HG03159 (cell line): ENCODE measurements around the gene ZNF469.

Source experiments
- ATAC-seq: cut with Tn5 transposase; IDR thresholded peaks from one replicate; pipeline ENCODE4 v1.9.1; 2021; ENCODE audit warnings: mild to moderate bottlenecking, moderate library complexity; ENCODE audit not compliant: unreplicated experiment

The ZNF469 gene, protein sequence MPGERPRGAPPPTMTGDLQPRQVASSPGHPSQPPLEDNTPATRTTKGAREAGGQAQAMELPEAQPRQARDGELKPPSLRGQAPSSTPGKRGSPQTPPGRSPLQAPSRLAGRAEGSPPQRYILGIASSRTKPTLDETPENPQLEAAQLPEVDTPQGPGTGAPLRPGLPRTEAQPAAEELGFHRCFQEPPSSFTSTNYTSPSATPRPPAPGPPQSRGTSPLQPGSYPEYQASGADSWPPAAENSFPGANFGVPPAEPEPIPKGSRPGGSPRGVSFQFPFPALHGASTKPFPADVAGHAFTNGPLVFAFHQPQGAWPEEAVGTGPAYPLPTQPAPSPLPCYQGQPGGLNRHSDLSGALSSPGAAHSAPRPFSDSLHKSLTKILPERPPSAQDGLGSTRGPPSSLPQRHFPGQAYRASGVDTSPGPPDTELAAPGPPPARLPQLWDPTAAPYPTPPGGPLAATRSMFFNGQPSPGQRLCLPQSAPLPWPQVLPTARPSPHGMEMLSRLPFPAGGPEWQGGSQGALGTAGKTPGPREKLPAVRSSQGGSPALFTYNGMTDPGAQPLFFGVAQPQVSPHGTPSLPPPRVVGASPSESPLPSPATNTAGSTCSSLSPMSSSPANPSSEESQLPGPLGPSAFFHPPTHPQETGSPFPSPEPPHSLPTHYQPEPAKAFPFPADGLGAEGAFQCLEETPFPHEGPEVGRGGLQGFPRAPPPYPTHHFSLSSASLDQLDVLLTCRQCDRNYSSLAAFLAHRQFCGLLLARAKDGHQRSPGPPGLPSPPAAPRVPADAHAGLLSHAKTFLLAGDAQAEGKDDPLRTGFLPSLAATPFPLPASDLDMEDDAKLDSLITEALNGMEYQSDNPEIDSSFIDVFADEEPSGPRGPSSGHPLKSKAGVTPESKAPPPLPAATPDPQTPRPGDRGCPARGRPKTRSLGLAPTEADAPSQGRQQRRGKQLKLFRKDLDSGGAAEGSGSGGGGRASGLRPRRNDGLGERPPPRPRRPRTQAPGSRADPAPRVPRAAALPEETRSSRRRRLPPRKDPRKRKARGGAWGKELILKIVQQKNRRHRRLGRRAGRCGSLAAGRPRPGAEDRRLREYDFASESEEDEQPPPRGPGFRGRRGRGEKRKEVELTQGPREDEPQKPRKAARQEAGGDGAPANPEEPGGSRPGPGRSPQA (N-terminal part only)

GRCh38 chr16:88382491-88383400, at the start of gene ZNF469:
Gene ZNF469 (plus strand): TSS chr16:88382959. CDS start chr16:88427471, 44,512 bp downstream.
- ATAC-seq: no peak

GRCh38 chr16:88333848-88334777, 48.6 kb upstream of the ZNF469 start:
- no peak for ATAC-seq

DNA sequence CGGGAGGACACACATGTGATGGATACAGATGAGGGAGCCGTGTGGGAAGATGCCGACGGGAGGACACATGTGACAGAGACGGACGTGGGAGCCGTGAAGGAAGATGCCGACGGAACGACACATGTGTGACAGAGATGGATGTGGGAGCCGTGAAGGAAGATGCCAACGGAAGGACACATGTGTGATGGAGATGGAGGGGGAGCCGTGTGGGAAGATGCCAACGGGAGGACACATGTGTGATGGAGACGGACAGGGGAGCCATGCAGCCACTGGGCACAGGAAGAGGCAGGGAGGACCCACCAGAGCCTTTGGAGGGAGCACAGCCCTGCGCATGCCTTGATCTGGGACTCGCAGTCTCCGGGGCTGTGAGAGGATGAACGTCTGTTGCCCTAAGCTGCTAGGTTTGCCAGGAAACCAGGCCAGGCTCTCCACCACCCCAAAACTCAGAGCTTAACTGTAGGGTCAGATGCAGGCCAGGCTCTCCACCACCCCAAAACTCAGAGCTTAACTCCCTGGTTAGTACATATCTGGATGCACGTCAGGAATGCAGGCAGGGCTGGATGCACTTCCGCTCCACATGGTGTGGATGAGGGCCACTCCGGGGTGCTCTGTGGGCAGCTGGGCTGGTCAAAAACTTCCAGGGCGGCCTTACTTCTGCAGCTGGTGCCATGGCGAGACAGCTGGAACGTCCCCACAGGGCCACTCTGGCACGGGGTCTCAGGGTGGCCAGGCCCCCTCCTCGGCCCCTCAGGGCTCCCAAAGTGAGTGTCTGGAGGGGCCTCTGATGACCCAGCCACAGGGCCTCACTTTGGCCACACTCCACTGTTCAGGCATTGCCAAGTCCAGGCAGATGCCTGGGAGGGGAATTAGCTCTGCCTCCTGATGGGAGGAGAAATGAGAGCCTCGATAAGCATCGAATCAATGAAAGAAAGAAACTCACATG, 47.7 kb upstream of the ZNF469 start:
- no peak for ATAC-seq

DNA sequence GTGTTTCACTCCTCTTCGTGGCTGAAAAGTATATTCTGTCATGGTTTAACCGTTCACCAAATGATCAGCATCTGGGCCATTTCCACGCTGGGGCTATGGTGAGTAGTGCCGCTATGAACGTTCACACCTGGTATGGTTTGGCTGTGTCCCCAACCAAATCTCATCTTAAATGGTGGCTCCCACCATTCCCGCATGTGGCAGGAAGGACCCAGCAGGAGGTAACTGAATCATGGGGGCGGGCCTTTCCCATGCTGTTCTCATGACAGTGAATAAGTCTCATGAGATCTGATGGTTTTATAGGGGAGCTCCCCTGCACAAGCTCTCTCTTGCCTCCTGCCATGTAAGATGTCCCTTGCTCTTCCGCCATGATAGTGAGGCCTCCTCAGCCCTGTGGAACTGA, 45.7 kb upstream of the ZNF469 start:
- ATAC-seq: no peak

- ATAC-seq: no peak
Observed at GRCh38 chr16:88337538-88337937, 45.2 kb upstream of the ZNF469 start.

- ATAC-seq: no peak
Observed at GRCh38 chr16:88338111-88338510, 44.6 kb upstream of the ZNF469 start.

- no peak for ATAC-seq
Observed at GRCh38 chr16:88338896-88339295, 43.9 kb upstream of the ZNF469 start.

DNA sequence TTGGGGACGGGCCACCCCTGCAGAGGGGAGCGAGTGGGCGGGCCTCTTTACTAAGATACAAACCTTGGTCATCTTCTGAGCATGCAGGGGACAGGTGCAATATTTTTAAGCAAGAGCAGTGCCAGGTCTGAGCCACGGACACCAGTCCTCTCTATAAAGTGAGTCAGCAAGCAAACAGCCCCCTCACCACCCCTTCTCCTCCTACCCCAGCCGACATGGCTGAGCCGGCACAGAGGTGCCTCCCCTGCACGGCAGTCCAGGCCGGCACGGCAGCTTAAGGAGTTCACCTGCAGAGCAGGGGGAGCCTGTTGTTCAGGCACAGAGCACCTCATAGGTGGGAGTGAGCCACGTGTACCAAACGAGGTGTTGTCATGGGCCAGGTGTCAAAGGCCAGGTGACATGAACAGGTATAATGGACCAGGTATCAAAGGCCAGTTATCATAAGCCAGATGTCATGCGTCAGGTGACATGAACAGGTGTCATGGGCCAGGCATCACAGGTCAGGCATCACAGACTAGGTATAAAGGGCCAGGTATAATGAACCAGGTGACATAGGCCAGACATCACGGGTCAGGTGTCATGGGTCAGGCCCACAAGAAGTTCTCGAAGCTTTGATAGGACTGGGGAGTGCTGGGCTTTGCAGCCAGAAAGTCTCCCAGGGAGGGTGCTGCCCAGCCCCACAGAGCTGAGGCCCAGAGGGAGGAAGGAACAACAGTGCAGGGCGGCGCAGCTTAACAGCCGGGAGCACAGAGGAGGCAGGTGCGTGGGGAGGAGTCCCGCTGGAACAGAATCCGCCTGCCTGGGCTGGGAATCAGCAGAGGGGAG, 42.6 kb upstream of the ZNF469 start:
- no peak for ATAC-seq

DNA sequence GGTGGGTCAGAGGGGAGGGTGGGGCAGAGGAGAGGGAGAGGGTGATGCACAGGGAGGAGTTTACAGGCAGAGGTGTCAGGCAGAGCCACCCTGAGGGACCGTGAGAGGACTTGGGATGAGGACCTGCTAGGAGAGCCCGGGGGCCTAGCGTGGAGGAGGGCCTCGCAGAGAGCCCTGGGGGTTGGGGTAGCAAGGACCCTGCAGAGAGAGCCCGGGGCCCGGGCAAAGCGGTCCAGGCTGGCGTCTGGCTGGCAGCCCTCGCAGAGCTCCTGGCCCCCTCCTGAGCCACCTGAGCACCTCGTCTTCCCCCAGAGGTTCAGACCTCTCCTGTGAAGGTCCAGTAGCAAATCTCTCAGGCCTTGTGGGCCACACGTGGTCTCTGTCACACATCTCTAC, 42.0 kb upstream of the ZNF469 start:
- ATAC-seq: no peak

- ATAC-seq: no peak
Observed at GRCh38 chr16:88341551-88342290, 41.0 kb upstream of the ZNF469 start.

GRCh38 chr16:88342491-88342890, 40.3 kb upstream of the ZNF469 start:
- no peak for ATAC-seq

DNA sequence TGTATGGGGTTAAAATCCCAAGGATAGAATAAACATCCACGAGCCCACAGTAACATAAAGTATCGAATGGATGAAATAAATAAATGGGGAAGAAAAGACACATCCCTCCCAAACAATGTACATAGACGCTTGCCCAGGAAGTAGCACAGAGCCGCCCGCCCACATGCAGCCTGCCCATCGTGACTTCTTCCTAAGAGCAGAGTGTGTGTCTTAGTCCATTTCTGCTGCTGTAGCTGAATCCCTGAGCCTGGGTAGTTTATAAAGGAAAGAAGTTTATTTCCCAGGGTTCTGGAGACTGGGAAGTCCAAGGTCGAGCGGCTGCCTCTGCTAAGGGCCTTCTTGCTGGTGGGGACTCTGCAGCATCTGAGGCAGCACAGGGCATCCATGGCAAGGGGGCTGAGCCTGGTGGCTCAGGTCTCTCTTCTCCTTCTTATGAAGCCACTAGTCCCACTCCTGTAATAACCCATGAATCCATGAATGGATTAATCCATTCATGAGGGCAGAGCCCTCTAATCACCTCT, 39.4 kb upstream of the ZNF469 start:
- ATAC-seq: no peak

DNA sequence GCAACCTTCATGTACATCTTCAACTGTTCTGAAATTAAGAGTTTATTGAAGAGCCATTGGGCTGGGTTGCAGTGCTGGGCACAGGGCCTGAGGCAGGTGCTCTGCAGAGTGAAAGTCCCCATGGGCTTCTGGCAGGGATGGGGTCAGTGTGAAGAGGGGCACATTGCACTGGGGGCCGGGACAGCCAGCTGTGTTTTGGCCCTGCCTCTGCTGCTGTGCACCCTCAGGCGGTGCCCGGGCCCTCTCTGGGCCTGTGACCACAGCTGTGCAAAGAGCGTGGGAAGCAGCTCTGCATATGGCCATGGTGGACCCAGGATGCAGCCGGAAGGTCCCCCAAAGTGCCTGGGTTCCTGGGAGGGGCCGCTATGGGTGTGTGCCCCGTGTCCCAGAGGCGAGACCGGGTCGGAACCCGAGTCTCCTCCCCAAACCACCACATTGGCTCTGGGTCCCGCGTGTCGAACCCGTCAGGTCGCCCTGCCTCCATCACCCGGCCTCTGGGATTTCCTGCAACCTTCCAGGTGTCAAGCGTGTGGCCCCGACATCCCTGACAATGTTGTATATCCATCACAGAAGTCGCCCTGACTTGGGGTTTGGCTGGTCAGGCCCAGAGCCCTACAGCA, 38.2 kb upstream of the ZNF469 start:
- ATAC-seq: no peak

DNA sequence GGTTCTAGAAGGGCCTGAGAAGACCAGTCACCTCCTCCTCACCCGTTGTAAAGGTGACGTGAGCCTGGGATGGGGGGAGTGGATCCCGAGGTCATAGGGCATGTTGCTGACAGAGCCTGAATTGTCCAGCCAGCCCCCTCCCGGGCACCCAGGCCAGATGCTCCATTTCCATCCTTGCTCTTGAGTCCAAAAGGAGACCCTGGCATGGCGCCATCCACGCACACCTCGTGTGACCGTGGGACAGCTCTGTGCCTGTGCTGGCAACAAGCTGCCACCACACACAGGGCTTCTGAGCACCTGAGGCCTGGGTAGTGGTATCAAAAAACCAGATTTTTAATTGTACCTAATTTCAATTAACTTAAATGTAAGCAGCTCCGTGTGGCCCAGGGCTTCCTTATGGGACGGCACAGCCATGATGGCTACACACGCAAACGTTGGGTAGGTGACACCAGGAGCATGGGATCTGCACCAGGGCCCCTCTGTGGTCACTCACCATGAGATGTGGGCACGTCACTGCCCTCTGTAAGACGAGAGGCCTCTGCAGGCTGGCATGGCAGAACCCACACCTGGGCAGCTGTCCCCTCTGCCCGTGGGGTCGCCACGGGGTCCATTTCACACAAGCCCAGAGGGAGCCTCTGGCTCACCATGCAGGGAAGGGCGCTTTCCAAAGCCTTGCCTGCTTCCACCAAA, 37.6 kb upstream of the ZNF469 start:
- ATAC-seq: no peak
